GM12865 (cell line): ENCODE results near the gene RNF207.

Experiments
- DNase-seq: peaks from one replicate; pipeline ENCODE4 v3.0.0; 2010; ENCODE audit warnings: low read depth
- H3K4me3 ChIP-seq: 2 replicates; pipeline ENCODE4 v1.5.1; 2011; ENCODE audit warnings: mild to moderate bottlenecking, low read depth, low read length, control low read depth
- CTCF ChIP-seq: IDR thresholded peaks from 2 replicates; pipeline ENCODE4 v1.5.1; 2011; ENCODE audit warnings: low read length, control low read depth, low read depth, inconsistent platforms; ENCODE audit not compliant: insufficient read depth; ENCODE audit errors: missing control alignments

The RNF207 gene

GRCh38 chr1:6163191-6163972 lies 42.5 kb upstream of the RNF207 start:
- no peak for DNase-seq
- no peak overlapping the region for H3K4me3 ChIP-seq
- no peak for TF ChIP-seq CTCF

GRCh38 chr1:6163973-6164617 lies 41.8 kb upstream of the RNF207 start:
- no peak for DNase-seq
- no peak overlapping the region for H3K4me3 ChIP-seq
- TF ChIP-seq CTCF, result no peak

- H3K4me3 ChIP-seq, result no peak overlapping the region
- TF ChIP-seq CTCF, result no peak
- DNase-seq, result no peak
Observed at GRCh38 chr1:6165027-6165426, 40.9 kb upstream of the RNF207 start.

GRCh38 chr1:6165441-6165985 lies 40.4 kb upstream of the RNF207 start:
- TF ChIP-seq CTCF, result no peak
- no peak for DNase-seq
- H3K4me3 ChIP-seq, result no peak overlapping the region

GRCh38 chr1:6166221-6166620 lies 39.7 kb upstream of the RNF207 start:
- H3K4me3 ChIP-seq, result no peak overlapping the region
- no peak for TF ChIP-seq CTCF
- DNase-seq, result no peak

- no peak for TF ChIP-seq CTCF
- no peak for DNase-seq
- H3K4me3 ChIP-seq, result no peak overlapping the region
Observed at GRCh38 chr1:6166655-6167390, 39.1 kb upstream of the RNF207 start.
